ENCODE measurements around the gene CXorf65.

CXorf65 gene

GRCh38 chrX:71118032-71118984, 11.8 kb upstream of the CXorf65 start, which contains the start of gene MED12:
Gene MED12, plus strand, starts transcription at chrX:71118596. Its CDS starts 159 bp downstream, at chrX:71118755.
- no peak for TF ChIP-seq CTCF (IDR thresholded peaks at IDR 0.05)
- Histone ChIP-seq H3K4me3 (peak within 1 kb of the TSS; percentile 79), H3K27ac (peak within 1 kb of the TSS; percentile 80 to 87)
- peak; percentile 85 for DNase-seq (ENCODE audit: low spot score)

- Histone ChIP-seq H3K4me3 (peak overlapping the region; percentile 79), H3K27ac (no peak overlapping the region)
- TF ChIP-seq CTCF (IDR thresholded peaks at IDR 0.05): no peak
- DNase-seq (ENCODE audit: low spot score): no peak
Observed at GRCh38 chrX:71117358-71117757, 10.8 kb upstream of the CXorf65 start.

GRCh38 chrX:71111921-71112431, 5.4 kb upstream of the CXorf65 start:
- Histone ChIP-seq H3K27ac (no peak overlapping the region), H3K4me3 (no peak overlapping the region)
- DNase-seq (ENCODE audit: low spot score): no peak
- TF ChIP-seq CTCF (IDR thresholded peaks at IDR 0.05): no peak

DNA sequence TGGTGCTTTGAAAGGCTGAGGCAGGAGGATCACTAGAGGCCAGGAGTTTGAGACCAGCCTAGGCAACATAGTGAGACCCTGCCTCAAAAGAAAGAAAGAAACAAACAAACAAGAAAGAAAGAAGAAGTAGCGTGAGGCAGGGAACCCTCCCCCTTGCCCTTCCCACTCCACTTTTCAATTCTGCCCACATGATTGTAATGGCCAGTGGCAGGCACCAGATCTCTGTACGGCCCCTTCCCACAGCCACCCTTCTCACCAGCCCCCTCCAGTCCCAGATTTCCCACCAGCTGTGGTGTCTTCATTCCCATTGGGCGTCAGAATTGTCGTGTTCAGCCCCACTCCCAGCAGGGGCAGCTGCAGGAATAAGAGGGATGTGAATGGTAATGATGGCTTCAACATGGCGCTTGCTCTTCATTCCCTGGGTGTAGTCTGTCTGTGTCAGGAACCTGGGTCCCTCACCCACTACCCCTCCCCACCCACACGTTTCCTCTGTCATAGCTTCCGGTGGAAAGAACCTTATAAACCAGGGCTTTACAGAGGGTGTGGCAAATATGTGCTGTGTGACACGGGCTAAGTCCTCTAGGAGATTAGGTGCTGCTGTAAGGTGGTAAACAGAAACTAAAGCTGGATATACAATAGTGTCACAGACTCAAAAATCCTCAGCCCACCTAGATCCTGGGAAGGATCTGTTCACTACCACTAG, 4.8 kb upstream of the CXorf65 start, which contains the start of gene IL2RG:
Gene IL2RG, minus strand, starts transcription at position 437 of the 703 bp plus-strand sequence. Its CDS starts 38 bp downstream, at position 399.
- Histone ChIP-seq H3K27ac (no peak within 1 kb of the TSS), H3K4me3 (no peak within 1 kb of the TSS)
- DNase-seq (ENCODE audit: low spot score): no peak
- no peak for TF ChIP-seq CTCF (IDR thresholded peaks at IDR 0.05)

- H3K27ac ChIP-seq: no peak overlapping the region
- H3K4me3 ChIP-seq: no peak overlapping the region
- TF ChIP-seq CTCF (IDR thresholded peaks at IDR 0.05): no peak
- DNase-seq (ENCODE audit: low spot score): no peak
Observed at GRCh38 chrX:71109051-71109450, 2.5 kb upstream of the CXorf65 start.

DNA sequence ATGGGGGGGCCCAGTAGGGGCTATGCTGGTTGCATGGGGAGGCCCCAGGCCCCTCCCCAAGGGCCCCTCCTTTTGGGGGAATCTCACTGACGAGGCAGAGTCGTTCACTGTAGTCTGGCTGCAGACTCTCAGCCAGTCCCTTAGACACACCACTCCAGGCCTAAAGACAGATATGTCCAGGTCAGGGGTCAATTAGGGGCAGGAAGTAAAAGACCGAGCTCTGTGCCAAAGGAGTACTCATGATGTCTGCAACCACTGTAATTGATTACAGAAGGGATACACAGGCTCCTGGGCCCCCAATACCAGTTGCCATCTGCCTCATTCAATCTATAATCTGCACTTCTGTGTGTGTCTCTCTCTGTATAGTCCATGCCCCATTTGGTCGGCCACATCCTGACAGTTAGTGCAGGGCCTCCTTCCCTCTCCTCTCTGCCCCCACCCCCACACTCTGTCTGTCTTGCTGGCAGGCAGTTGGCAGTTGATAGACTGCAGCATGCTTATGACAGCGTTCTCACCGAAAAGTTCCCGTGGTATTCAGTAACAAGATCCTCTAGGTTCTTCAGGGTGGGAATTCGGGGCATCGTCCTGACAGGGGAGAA, 1.3 kb upstream of the CXorf65 start:
- H3K27ac ChIP-seq: no peak overlapping the region

More for the DNA sequence above, 1.3 kb upstream of the CXorf65 start:
- TF ChIP-seq CTCF (IDR thresholded peaks at IDR 0.05): no peak
- no peak overlapping the region for H3K4me3 ChIP-seq
- no peak for DNase-seq (ENCODE audit: low spot score)
